ENCODE data around the gene ZNF562.

Gene ZNF562

GRCh38 chr19:9674663-9675357, at the start of gene ZNF562:
ZNF562 (minus strand) TSS chr19:9675100; CDS start chr19:9660744, 14,356 bp downstream.
- TF ChIP-seq CTCF (IDR thresholded peaks at IDR 0.05; ENCODE audit: poor library complexity, severe bottlenecking), result no peak
- Histone ChIP-seq H3K36me3 (ENCODE audit: low read depth) (peaks cover 42% of the 10 kb centered on the region), H3K9me3 (ENCODE audit: severe bottlenecking) (peaks cover 22% of the 10 kb centered on the region), H3K4me3 (ENCODE audit: severe bottlenecking) (peak within 1 kb of the TSS; percentile 93), H3K27me3 (ENCODE audit: insufficient read depth, poor library complexity, severe bottlenecking) (no peaks in the 10 kb centered on the region), H3K27ac (ENCODE audit: poor library complexity, severe bottlenecking) (peak within 1 kb of the TSS; percentile 91), H3K4me1 (ENCODE audit: insufficient read depth, poor library complexity, severe bottlenecking) (no peaks in the 10 kb centered on the region)
- ATAC-seq (ENCODE audit: low read depth), result peak; percentile 92
- DNase-seq (ENCODE audit: low spot score), result peak; percentile 81

- H3K27me3 ChIP-seq (ENCODE audit: insufficient read depth, poor library complexity, severe bottlenecking), result no peaks in the 10 kb centered on the region
- H3K4me3 ChIP-seq (ENCODE audit: severe bottlenecking), result no peak overlapping the region
- H3K9me3 ChIP-seq (ENCODE audit: severe bottlenecking), result no peaks in the 10 kb centered on the region
- no peak for TF ChIP-seq CTCF (IDR thresholded peaks at IDR 0.05; ENCODE audit: poor library complexity, severe bottlenecking)
- H3K27ac ChIP-seq (ENCODE audit: poor library complexity, severe bottlenecking), result no peak overlapping the region
- DNase-seq (ENCODE audit: low spot score) (no peak), ATAC-seq (ENCODE audit: low read depth) (no peak)
- no peaks in the 10 kb centered on the region for H3K4me1 ChIP-seq (ENCODE audit: insufficient read depth, poor library complexity, severe bottlenecking)
- H3K36me3 ChIP-seq (ENCODE audit: low read depth), result no peaks in the 10 kb centered on the region
Observed at GRCh38 chr19:9724157-9724556, 49.3 kb upstream of the ZNF562 start.

GRCh38 chr19:9721861-9722260, 47.0 kb upstream of the ZNF562 start:
- Histone ChIP-seq H3K27ac (ENCODE audit: poor library complexity, severe bottlenecking) (no peak overlapping the region), H3K4me1 (ENCODE audit: insufficient read depth, poor library complexity, severe bottlenecking) (no peaks in the 10 kb centered on the region), H3K9me3 (ENCODE audit: severe bottlenecking) (no peaks in the 10 kb centered on the region), H3K27me3 (ENCODE audit: insufficient read depth, poor library complexity, severe bottlenecking) (no peaks in the 10 kb centered on the region), H3K36me3 (ENCODE audit: low read depth) (no peaks in the 10 kb centered on the region), H3K4me3 (ENCODE audit: severe bottlenecking) (no peak overlapping the region)
- DNase-seq (ENCODE audit: low spot score) (no peak), ATAC-seq (ENCODE audit: low read depth) (peak; percentile 74)
- TF ChIP-seq CTCF (IDR thresholded peaks at IDR 0.05; ENCODE audit: poor library complexity, severe bottlenecking), result no peak

- no peaks in the 10 kb centered on the region for H3K9me3 ChIP-seq (ENCODE audit: severe bottlenecking)
- H3K36me3 ChIP-seq (ENCODE audit: low read depth), result no peaks in the 10 kb centered on the region
- H3K27ac ChIP-seq (ENCODE audit: poor library complexity, severe bottlenecking), result no peak overlapping the region
- no peaks in the 10 kb centered on the region for H3K4me1 ChIP-seq (ENCODE audit: insufficient read depth, poor library complexity, severe bottlenecking)
- DNase-seq (ENCODE audit: low spot score) (no peak), ATAC-seq (ENCODE audit: low read depth) (no peak)
- H3K27me3 ChIP-seq (ENCODE audit: insufficient read depth, poor library complexity, severe bottlenecking), result no peaks in the 10 kb centered on the region
- TF ChIP-seq CTCF (IDR thresholded peaks at IDR 0.05; ENCODE audit: poor library complexity, severe bottlenecking), result no peak
- H3K4me3 ChIP-seq (ENCODE audit: severe bottlenecking), result no peak overlapping the region
Observed at GRCh38 chr19:9720541-9720940, 45.6 kb upstream of the ZNF562 start.

GRCh38 chr19:9711815-9712214, 36.9 kb upstream of the ZNF562 start:
- DNase-seq (ENCODE audit: low spot score), result no peak
- Histone ChIP-seq H3K27ac (ENCODE audit: poor library complexity, severe bottlenecking) (no peak overlapping the region), H3K9me3 (ENCODE audit: severe bottlenecking) (no peaks in the 10 kb centered on the region), H3K27me3 (ENCODE audit: insufficient read depth, poor library complexity, severe bottlenecking) (no peaks in the 10 kb centered on the region), H3K4me3 (ENCODE audit: severe bottlenecking) (no peak overlapping the region), H3K4me1 (ENCODE audit: insufficient read depth, poor library complexity, severe bottlenecking) (no peaks in the 10 kb centered on the region), H3K36me3 (ENCODE audit: low read depth) (no peaks in the 10 kb centered on the region)
- ATAC-seq (ENCODE audit: low read depth), result no peak
- no peak for TF ChIP-seq CTCF (IDR thresholded peaks at IDR 0.05; ENCODE audit: poor library complexity, severe bottlenecking)
